ENCODE measurements around the gene SECTM1. TPM values are rescaled to one million over a fixed set of nuclear protein-coding genes. Genes with fewer than 3 reads are reported as not detected.
A peak's percentile ranks its signal among the peaks of the same experiment; 100 is the strongest.

Gene SECTM1
- total and polyA plus RNA-seq, 9 of the 15 experiments (the other 6 are each of a cell fraction or from before 2014, with no cell fraction given) = 0.11 to 0.46 (median 0.18) TPM; not detected in 6

DNA sequence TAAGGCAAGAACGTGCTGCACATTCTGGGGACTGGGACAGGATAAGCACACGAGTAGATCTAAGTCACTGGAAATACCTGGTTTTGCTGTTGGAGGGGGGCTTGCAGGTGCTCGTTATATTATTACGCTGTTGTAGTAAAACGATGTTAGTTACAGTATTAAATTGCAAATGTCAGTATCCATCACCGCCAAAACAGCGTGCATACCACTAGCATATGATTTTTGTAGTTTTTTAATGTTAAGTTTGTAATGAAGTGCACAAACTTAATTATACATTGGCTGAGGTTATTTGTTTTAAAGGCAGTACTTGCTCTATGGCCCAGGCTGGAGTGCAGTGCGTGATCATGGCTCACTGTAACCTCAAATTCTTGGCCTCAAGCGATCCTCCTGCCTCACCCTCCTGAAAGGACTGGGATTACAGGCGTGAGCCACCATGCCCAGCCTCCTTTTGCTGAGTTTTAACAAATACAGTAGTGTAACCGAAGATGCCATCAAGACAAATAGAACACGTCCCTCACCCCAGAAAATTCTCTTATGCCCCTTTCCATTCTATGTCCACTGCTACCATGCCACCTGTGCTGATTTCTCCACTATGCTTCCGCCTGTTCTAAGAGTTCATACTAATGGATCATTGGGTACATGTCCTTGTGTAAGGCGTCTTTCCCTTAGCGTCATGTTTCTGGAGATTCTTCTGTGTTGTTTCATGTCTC is 39.3 kb downstream of the SECTM1 start:
- Histone ChIP-seq H3K9ac (ENCODE audit: insufficient read depth in 1 of 2, low read depth in 2 of 2, low read length in 2 of 2) (peak overlapping the region; percentile 36 to 90; a peak in 3 of 4 replicates), H3K4me1 (replicated peaks in 1 of 2; ENCODE audit: control insufficient read depth in 2 of 2, insufficient read depth in 2 of 2, low read length in 2 of 2) (peaks cover 75 to 82% of the 10 kb centered on the region in 2 experiments), H3K27ac (ENCODE audit: extremely low read depth, low read depth, low read length) (peak overlapping the region; percentile 64), H3K9me3 (replicated peaks; ENCODE audit: control insufficient read depth, insufficient read depth, low read depth, low read length) (no peaks in the 10 kb centered on the region), H3K4me2 (ENCODE audit: insufficient read depth, low read length) (peak overlapping the region; percentile 79), H3K36me3 (ENCODE audit: control insufficient read depth, insufficient read depth, low read length) (no peaks in the 10 kb centered on the region; the same call in 2 of the 3 replicates), H2AFZ (ENCODE audit: low read depth, low read length) (no peak overlapping the region), H3K4me3 (peak overlapping the region; percentile 32), H3K79me2 (ENCODE audit: control insufficient read depth, insufficient read depth, low read length) (peaks cover 27% of the 10 kb centered on the region), H3K27me3 (ENCODE audit: control insufficient read depth in 2 of 2, insufficient read depth in 2 of 2, low read length in 2 of 2) (no peaks in the 10 kb centered on the region), H3K9me1 (ENCODE audit: control insufficient read depth, insufficient read depth, low read length) (no peaks in the 10 kb centered on the region), H4K20me1 (replicated peaks; ENCODE audit: control insufficient read depth, insufficient read depth, low read length) (no peaks in the 10 kb centered on the region)
- POLR2A ChIA-PET = interaction anchor here (1.4 to 1.5 kb wide), 2 partner anchors 10 to 51 kb away, joined by 3 to 4 read pairs; no protein-coding TSS in a partner anchor
- CTCF ChIA-PET (ENCODE audit: low intra/inter-chr PET ratio) = no interaction called here
- 68% methylated on average over 15 of the region's 15 CpGs for WGBS (ENCODE audit: insufficient coverage, low coverage, missing lambda C conversion rate)
- BruUV-seq (replicated peaks) = TSS peak; percentile 87
- in situ Hi-C loops (cut with MboI) (no loop called here), intact Hi-C loops (cut with micrococcal nuclease) (loop anchor here (5.0 kb wide), 1 partner anchor 43 kb away; no protein-coding TSS in a partner anchor)
- no peak for DNase-seq (ENCODE audit: extremely low read depth in 1 of 4, low spot score in 3 of 4)
- FAIRE-seq = no peak
- no peak for ATAC-seq
- TF ChIP-seq NONO (IDR thresholded peaks at IDR 0.05; ENCODE audit: low read depth in 2 of 2, low read length in 1 of 2) = no peak
- no peak for TF ChIP-seq NCOR1 (IDR thresholded peaks at IDR 0.05)
- TF ChIP-seq, protein P1, sequence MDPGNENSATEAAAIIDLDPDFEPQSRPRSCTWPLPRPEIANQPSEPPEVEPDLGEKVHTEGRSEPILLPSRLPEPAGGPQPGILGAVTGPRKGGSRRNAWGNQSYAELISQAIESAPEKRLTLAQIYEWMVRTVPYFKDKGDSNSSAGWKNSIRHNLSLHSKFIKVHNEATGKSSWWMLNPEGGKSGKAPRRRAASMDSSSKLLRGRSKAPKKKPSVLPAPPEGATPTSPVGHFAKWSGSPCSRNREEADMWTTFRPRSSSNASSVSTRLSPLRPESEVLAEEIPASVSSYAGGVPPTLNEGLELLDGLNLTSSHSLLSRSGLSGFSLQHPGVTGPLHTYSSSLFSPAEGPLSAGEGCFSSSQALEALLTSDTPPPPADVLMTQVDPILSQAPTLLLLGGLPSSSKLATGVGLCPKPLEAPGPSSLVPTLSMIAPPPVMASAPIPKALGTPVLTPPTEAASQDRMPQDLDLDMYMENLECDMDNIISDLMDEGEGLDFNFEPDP (CRISPR knock-in tag; IDR thresholded peaks at IDR 0.05) = no peak
- no peak for TF ChIP-seq MYC (IDR thresholded peaks at IDR 0.05; ENCODE audit: low read depth, low read length)
- TF ChIP-seq MYC (CRISPR knock-in tag; IDR thresholded peaks at IDR 0.05; ENCODE audit: borderline replicate concordance, low read depth) = no peak
- TF ChIP-seq ETS2 (tag; IDR thresholded peaks at IDR 0.05; ENCODE audit: borderline replicate concordance, poor library complexity, severe bottlenecking) = no peak
- TF ChIP-seq CEBPB (tag; IDR thresholded peaks at IDR 0.05) = no peak
- TF ChIP-seq, protein P2, sequence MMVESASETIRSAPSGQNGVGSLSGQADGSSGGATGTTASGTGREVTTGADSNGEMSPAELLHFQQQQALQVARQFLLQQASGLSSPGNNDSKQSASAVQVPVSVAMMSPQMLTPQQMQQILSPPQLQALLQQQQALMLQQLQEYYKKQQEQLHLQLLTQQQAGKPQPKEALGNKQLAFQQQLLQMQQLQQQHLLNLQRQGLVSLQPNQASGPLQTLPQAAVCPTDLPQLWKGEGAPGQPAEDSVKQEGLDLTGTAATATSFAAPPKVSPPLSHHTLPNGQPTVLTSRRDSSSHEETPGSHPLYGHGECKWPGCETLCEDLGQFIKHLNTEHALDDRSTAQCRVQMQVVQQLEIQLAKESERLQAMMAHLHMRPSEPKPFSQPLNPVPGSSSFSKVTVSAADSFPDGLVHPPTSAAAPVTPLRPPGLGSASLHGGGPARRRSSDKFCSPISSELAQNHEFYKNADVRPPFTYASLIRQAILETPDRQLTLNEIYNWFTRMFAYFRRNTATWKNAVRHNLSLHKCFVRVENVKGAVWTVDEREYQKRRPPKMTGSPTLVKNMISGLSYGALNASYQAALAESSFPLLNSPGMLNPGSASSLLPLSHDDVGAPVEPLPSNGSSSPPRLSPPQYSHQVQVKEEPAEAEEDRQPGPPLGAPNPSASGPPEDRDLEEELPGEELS (CRISPR knock-in tag; IDR thresholded peaks at IDR 0.05; ENCODE audit: borderline replicate concordance) = no peak
- TF ChIP-seq, protein P3, sequence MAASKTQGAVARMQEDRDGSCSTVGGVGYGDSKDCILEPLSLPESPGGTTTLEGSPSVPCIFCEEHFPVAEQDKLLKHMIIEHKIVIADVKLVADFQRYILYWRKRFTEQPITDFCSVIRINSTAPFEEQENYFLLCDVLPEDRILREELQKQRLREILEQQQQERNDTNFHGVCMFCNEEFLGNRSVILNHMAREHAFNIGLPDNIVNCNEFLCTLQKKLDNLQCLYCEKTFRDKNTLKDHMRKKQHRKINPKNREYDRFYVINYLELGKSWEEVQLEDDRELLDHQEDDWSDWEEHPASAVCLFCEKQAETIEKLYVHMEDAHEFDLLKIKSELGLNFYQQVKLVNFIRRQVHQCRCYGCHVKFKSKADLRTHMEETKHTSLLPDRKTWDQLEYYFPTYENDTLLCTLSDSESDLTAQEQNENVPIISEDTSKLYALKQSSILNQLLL (CRISPR knock-in tag; IDR thresholded peaks at IDR 0.05; ENCODE audit: borderline replicate concordance) = no peak
- peak in 1 of 2 experiments; percentile 23; a peak in 1 of 4 replicates for TF ChIP-seq FOXA3 (CRISPR knock-in tag; conservative IDR thresholded peaks at IDR 0.05 in 1 of 2, IDR thresholded peaks at IDR 0.05 in 1 of 2)
- no peak for TF ChIP-seq HOXB6 (CRISPR knock-in tag; IDR thresholded peaks at IDR 0.05; ENCODE audit: borderline replicate concordance)
- no peak for TF ChIP-seq FIP1L1 (IDR thresholded peaks at IDR 0.05; ENCODE audit: low read depth, low read length, poor library complexity, severe bottlenecking)
- no peak for TF ChIP-seq ZNF696 (CRISPR knock-in tag; conservative IDR thresholded peaks at IDR 0.05)
- TF ChIP-seq PHB2 (IDR thresholded peaks at IDR 0.05; ENCODE audit: low read depth) = no peak
- no peak for TF ChIP-seq HNRNPH1 (optimal IDR thresholded peaks at IDR 0.05; ENCODE audit: low read depth, low read length)
- TF ChIP-seq NCOA4 (IDR thresholded peaks at IDR 0.05; ENCODE audit: partially characterized antibody) = no peak
- no peak for TF ChIP-seq ZNF75A (CRISPR knock-in tag; IDR thresholded peaks at IDR 0.05)
